ENCODE measurements around the gene REV3L. TPM values are rescaled to one million over a fixed set of nuclear protein-coding genes. Genes with fewer than 3 reads are reported as not detected.

REV3L gene
- total and polyA plus RNA-seq, 9 of the 15 experiments (the other 6 are each of a cell fraction or from before 2014, with no cell fraction given): 5.5 to 24.4 (median 14.4) TPM

DNA sequence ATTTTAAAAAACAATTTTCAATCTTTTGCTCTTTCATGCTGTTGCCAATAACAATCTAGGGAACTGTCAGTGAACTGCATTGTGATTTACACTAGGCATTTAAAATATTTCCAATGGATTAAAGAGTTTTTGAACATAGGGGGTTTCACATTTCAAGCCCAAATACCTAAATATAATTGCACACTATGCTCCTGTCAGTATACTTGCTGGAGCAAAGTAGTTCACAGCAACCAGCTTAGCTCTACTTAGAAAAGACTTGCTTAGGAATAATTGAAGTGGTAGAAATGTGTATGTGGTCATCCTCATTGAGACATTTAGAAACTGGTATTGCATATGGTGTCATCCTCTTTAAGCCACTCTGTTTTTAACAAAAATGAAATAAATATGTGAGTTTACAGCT lies 41.7 kb upstream of the REV3L start (continued):
- TF ChIP-seq, protein P1, sequence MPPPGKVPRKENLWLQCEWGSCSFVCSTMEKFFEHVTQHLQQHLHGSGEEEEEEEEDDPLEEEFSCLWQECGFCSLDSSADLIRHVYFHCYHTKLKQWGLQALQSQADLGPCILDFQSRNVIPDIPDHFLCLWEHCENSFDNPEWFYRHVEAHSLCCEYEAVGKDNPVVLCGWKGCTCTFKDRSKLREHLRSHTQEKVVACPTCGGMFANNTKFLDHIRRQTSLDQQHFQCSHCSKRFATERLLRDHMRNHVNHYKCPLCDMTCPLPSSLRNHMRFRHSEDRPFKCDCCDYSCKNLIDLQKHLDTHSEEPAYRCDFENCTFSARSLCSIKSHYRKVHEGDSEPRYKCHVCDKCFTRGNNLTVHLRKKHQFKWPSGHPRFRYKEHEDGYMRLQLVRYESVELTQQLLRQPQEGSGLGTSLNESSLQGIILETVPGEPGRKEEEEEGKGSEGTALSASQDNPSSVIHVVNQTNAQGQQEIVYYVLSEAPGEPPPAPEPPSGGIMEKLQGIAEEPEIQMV (tag; conservative IDR thresholded peaks at IDR 0.05; ENCODE audit: low read depth): no peak
- TF ChIP-seq COPS2 (conservative IDR thresholded peaks at IDR 0.05): no peak
- TF ChIP-seq LARP7 (IDR thresholded peaks at IDR 0.05): no peak
- no peak for TF ChIP-seq EZH2 (IDR thresholded peaks at IDR 0.05; ENCODE audit: borderline replicate concordance, low read depth, low read length)
- TF ChIP-seq EGR1 (conservative IDR thresholded peaks at IDR 0.05): no peak
- TF ChIP-seq XRCC5 (IDR thresholded peaks at IDR 0.05; ENCODE audit: low read depth, low read length): no peak

DNA sequence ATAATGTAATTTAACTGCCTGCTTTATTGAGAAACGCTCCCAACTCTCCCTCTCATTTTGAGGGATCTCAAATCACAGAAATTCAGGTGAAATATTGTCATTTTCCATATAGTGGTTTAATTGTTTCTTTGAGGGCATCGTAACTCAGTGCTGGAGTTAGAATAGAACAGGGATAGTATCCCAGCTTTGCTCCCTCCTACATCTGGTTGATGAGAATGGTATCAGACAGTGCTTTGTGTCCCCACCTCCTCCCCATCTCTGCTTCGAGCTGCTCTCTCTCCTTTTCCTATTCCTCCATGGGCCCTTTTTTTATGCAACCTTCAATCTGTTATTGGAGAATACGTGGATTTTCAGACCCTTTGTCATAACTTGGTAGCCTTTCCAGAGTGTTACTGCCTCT lies 41.2 kb upstream of the REV3L start:
- Histone ChIP-seq H3K9me1 (ENCODE audit: control insufficient read depth, insufficient read depth, low read length) (no peaks in the 10 kb centered on the region), H2AFZ (ENCODE audit: low read depth, low read length) (no peak overlapping the region), H3K4me2 (ENCODE audit: insufficient read depth, low read length) (no peak overlapping the region), H3K27ac (ENCODE audit: extremely low read depth, low read depth, low read length) (no peak overlapping the region), H3K27me3 (ENCODE audit: control insufficient read depth in 2 of 2, insufficient read depth in 2 of 2, low read length in 2 of 2) (no peaks in the 10 kb centered on the region), H3K9ac (ENCODE audit: insufficient read depth in 1 of 2, low read depth in 2 of 2, low read length in 2 of 2) (no peak overlapping the region), H3K4me1 (replicated peaks in 1 of 2; ENCODE audit: control insufficient read depth in 2 of 2, insufficient read depth in 2 of 2, low read length in 2 of 2) (peaks cover 0 to 8% of the 10 kb centered on the region in 2 experiments; a peak in 2 of 5 replicates), H3K79me2 (ENCODE audit: control insufficient read depth, insufficient read depth, low read length) (no peaks in the 10 kb centered on the region), H3K36me3 (ENCODE audit: control insufficient read depth, insufficient read depth, low read length) (no peaks in the 10 kb centered on the region), H3K4me3 (no peak overlapping the region), H4K20me1 (replicated peaks; ENCODE audit: control insufficient read depth, insufficient read depth, low read length) (no peaks in the 10 kb centered on the region), H3K9me3 (replicated peaks; ENCODE audit: control insufficient read depth, insufficient read depth, low read depth, low read length) (no peaks in the 10 kb centered on the region)
- in situ Hi-C loops (cut with MboI): no loop called here
- intact Hi-C loops (cut with micrococcal nuclease): no loop called here
- no peak; the same call in 2 of the 3 replicates for ATAC-seq
- WGBS (ENCODE audit: insufficient coverage, low coverage, missing lambda C conversion rate): 52% methylated on average over 3 of the region's 4 CpGs
- FAIRE-seq: no peak
- DNase-seq (ENCODE audit: extremely low read depth in 1 of 4, low spot score in 3 of 4): no peak
- no TSS peak for BruUV-seq (replicated peaks)
- ChIA-PET POLR2A (interaction anchor here (0.5 to 1.2 kb wide), 2 partner anchors 39 to 56 kb away, joined by 3 read pairs; no protein-coding TSS in a partner anchor), CTCF (ENCODE audit: low intra/inter-chr PET ratio) (no interaction called here)
- TF ChIP-seq MBD2 (IDR thresholded peaks at IDR 0.05; ENCODE audit: borderline replicate concordance, low read depth) (no peak), ZNF143 (CRISPR knock-in tag; IDR thresholded peaks at IDR 0.05) (no peak), HCFC1 (IDR thresholded peaks at IDR 0.05; ENCODE audit: low read depth, low read length) (no peak), MTA1 (IDR thresholded peaks at IDR 0.05; ENCODE audit: borderline replicate concordance) (no peak), SRSF1 (IDR thresholded peaks at IDR 0.05; ENCODE audit: low read depth, low read length) (no peak)
- TF ChIP-seq, protein P2, sequence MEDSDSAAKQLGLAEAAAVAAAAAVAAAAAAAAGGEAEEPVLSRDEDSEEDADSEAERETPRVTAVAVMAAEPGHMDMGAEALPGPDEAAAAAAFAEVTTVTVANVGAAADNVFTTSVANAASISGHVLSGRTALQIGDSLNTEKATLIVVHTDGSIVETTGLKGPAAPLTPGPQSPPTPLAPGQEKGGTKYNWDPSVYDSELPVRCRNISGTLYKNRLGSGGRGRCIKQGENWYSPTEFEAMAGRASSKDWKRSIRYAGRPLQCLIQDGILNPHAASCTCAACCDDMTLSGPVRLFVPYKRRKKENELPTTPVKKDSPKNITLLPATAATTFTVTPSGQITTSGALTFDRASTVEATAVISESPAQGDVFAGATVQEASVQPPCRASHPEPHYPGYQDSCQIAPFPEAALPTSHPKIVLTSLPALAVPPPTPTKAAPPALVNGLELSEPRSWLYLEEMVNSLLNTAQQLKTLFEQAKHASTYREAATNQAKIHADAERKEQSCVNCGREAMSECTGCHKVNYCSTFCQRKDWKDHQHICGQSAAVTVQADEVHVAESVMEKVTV (CRISPR knock-in tag; IDR thresholded peaks at IDR 0.05): no peak
- TF ChIP-seq, protein P3, sequence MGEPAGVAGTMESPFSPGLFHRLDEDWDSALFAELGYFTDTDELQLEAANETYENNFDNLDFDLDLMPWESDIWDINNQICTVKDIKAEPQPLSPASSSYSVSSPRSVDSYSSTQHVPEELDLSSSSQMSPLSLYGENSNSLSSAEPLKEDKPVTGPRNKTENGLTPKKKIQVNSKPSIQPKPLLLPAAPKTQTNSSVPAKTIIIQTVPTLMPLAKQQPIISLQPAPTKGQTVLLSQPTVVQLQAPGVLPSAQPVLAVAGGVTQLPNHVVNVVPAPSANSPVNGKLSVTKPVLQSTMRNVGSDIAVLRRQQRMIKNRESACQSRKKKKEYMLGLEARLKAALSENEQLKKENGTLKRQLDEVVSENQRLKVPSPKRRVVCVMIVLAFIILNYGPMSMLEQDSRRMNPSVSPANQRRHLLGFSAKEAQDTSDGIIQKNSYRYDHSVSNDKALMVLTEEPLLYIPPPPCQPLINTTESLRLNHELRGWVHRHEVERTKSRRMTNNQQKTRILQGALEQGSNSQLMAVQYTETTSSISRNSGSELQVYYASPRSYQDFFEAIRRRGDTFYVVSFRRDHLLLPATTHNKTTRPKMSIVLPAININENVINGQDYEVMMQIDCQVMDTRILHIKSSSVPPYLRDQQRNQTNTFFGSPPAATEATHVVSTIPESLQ (CRISPR knock-in tag; IDR thresholded peaks at IDR 0.05): no peak
- TF ChIP-seq, protein P4, sequence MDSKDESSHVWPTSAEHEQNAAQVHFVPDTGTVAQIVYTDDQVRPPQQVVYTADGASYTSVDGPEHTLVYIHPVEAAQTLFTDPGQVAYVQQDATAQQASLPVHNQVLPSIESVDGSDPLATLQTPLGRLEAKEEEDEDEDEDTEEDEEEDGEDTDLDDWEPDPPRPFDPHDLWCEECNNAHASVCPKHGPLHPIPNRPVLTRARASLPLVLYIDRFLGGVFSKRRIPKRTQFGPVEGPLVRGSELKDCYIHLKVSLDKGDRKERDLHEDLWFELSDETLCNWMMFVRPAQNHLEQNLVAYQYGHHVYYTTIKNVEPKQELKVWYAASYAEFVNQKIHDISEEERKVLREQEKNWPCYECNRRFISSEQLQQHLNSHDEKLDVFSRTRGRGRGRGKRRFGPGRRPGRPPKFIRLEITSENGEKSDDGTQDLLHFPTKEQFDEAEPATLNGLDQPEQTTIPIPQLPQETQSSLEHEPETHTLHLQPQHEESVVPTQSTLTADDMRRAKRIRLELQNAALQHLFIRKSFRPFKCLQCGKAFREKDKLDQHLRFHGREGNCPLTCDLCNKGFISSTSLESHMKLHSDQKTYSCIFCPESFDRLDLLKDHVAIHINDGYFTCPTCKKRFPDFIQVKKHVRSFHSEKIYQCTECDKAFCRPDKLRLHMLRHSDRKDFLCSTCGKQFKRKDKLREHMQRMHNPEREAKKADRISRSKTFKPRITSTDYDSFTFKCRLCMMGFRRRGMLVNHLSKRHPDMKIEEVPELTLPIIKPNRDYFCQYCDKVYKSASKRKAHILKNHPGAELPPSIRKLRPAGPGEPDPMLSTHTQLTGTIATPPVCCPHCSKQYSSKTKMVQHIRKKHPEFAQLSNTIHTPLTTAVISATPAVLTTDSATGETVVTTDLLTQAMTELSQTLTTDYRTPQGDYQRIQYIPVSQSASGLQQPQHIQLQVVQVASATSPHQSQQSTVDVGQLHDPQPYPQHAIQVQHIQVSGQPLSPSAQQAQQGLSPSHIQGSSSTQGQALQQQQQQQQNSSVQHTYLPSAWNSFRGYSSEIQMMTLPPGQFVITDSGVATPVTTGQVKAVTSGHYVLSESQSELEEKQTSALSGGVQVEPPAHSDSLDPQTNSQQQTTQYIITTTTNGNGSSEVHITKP (IDR thresholded peaks at IDR 0.05; ENCODE audit: partially characterized antibody): no peak
